Measurements from ENCODE around the gene RUNX2. TPM values are rescaled to one million over a fixed set of nuclear protein-coding genes. Genes with fewer than 3 reads are reported as not detected.

The RUNX2 gene
- total and polyA plus RNA-seq, 2 donors (not counting 1 experiment from before 2014, with no cell fraction given), result 1.3 to 2.4 TPM

DNA sequence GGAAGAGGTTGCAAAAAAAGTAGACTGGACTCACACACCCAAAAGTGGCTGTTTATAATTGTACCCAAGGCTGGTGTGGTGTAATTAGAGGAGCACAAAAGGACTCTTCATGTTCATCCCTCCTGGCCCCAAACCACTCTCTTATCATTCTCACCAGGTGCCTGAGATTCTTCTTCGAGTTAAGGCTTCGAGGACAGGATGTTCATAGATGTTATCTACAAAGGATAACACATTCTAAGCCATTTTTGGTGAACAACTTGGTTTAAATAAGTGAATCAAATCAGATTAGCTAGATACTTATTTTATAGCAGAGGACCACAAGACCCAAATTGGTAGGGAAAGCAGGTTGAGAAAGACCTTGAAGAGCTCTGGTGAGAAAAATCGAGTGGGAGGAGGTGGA, 122.7 kb downstream of the RUNX2 start:
- Mint-ChIP-seq H3K4me3 (no peak overlapping the region), H3K27me3 (peaks cover 3% of the 10 kb centered on the region), H3K27ac (no peak overlapping the region), H3K4me1 (no peaks in the 10 kb centered on the region), H3K9me3 (ENCODE audit: insufficient read depth) (no peaks in the 10 kb centered on the region)
- ATAC-seq (ENCODE audit: low read depth) (no peak), DNase-seq (no peak)
- 60% methylated on average over 1 of the region's 3 CpGs for WGBS (ENCODE audit: insufficient coverage)
- TF ChIP-seq, protein P1, sequence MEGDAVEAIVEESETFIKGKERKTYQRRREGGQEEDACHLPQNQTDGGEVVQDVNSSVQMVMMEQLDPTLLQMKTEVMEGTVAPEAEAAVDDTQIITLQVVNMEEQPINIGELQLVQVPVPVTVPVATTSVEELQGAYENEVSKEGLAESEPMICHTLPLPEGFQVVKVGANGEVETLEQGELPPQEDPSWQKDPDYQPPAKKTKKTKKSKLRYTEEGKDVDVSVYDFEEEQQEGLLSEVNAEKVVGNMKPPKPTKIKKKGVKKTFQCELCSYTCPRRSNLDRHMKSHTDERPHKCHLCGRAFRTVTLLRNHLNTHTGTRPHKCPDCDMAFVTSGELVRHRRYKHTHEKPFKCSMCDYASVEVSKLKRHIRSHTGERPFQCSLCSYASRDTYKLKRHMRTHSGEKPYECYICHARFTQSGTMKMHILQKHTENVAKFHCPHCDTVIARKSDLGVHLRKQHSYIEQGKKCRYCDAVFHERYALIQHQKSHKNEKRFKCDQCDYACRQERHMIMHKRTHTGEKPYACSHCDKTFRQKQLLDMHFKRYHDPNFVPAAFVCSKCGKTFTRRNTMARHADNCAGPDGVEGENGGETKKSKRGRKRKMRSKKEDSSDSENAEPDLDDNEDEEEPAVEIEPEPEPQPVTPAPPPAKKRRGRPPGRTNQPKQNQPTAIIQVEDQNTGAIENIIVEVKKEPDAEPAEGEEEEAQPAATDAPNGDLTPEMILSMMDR (IDR thresholded peaks at IDR 0.05), result no peak
- TF ChIP-seq EZH2 (IDR thresholded peaks at IDR 0.05; ENCODE audit: borderline replicate concordance, insufficient read depth, low read depth, low read length, poor library complexity, severe bottlenecking), result no peak
- Histone ChIP-seq H3K9ac (ENCODE audit: low read length) (no peak overlapping the region), H4K20me1 (ENCODE audit: control insufficient read depth, insufficient read depth, low read length, poor library complexity, severe bottlenecking) (no peaks in the 10 kb centered on the region), H3K27ac (ENCODE audit: low read length in 2 of 2) (no peak overlapping the region), H3K79me2 (ENCODE audit: control insufficient read depth, insufficient read depth, low read length) (no peaks in the 10 kb centered on the region), H3K27me3 (replicated peaks in 1 of 4; ENCODE audit: control extremely low read depth in 1 of 4, control insufficient read depth in 3 of 4, insufficient read depth in 4 of 4, low read length in 3 of 4) (no peaks in the 10 kb centered on the region), H3K36me3 (replicated peaks in 1 of 2; ENCODE audit: control extremely low read depth in 1 of 2, control insufficient read depth in 1 of 2, extremely low read depth in 1 of 2, insufficient read depth in 2 of 2, low read length in 1 of 2) (no peaks in the 10 kb centered on the region), H3K9me3 (ENCODE audit: control extremely low read depth in 1 of 3, control insufficient read depth in 2 of 3, insufficient read depth in 1 of 3, low read length in 2 of 3) (no peaks in the 10 kb centered on the region), H3K4me2 (replicated peaks; ENCODE audit: low read depth, low read length, poor library complexity, severe bottlenecking) (no peak overlapping the region), H3K4me3 (ENCODE audit: control extremely low read depth in 1 of 5, extremely low read depth in 1 of 5, insufficient read depth in 1 of 5, low read depth in 2 of 5, low read length in 4 of 5) (no peak overlapping the region), H2AFZ (ENCODE audit: insufficient read depth, low read depth, low read length, poor library complexity, severe bottlenecking) (no peak overlapping the region), H3K4me1 (ENCODE audit: control insufficient read depth in 2 of 2, insufficient read depth in 2 of 2, low read length in 2 of 2) (no peaks in the 10 kb centered on the region)
- intact Hi-C loops (cut with micrococcal nuclease), result no loop called here
- ChIA-PET CTCF (no interaction called here), POLR2A (no interaction called here)

GRCh38 chr6:45454008-45454911, 126.1 kb downstream of the RUNX2 start:
- Histone ChIP-seq H3K27ac (ENCODE audit: low read length in 2 of 2) (no peak overlapping the region), H2AFZ (ENCODE audit: insufficient read depth, low read depth, low read length, poor library complexity, severe bottlenecking) (no peak overlapping the region), H3K9ac (ENCODE audit: low read length) (no peak overlapping the region), H3K4me1 (ENCODE audit: control insufficient read depth in 2 of 2, insufficient read depth in 2 of 2, low read length in 2 of 2) (no peaks in the 10 kb centered on the region), H3K79me2 (ENCODE audit: control insufficient read depth, insufficient read depth, low read length) (no peaks in the 10 kb centered on the region), H3K36me3 (replicated peaks in 1 of 2; ENCODE audit: control extremely low read depth in 1 of 2, control insufficient read depth in 1 of 2, extremely low read depth in 1 of 2, insufficient read depth in 2 of 2, low read length in 1 of 2) (no peaks in the 10 kb centered on the region), H4K20me1 (ENCODE audit: control insufficient read depth, insufficient read depth, low read length, poor library complexity, severe bottlenecking) (no peaks in the 10 kb centered on the region), H3K9me3 (ENCODE audit: control extremely low read depth in 1 of 3, control insufficient read depth in 2 of 3, insufficient read depth in 1 of 3, low read length in 2 of 3) (no peaks in the 10 kb centered on the region), H3K27me3 (replicated peaks in 1 of 4; ENCODE audit: control extremely low read depth in 1 of 4, control insufficient read depth in 3 of 4, insufficient read depth in 4 of 4, low read length in 3 of 4) (no peaks in the 10 kb centered on the region), H3K4me3 (ENCODE audit: control extremely low read depth in 1 of 5, extremely low read depth in 1 of 5, insufficient read depth in 1 of 5, low read depth in 2 of 5, low read length in 4 of 5) (no peak overlapping the region), H3K4me2 (replicated peaks; ENCODE audit: low read depth, low read length, poor library complexity, severe bottlenecking) (no peak overlapping the region)
- Mint-ChIP-seq H3K27ac (no peak overlapping the region), H3K4me1 (no peaks in the 10 kb centered on the region), H3K9me3 (ENCODE audit: insufficient read depth) (no peaks in the 10 kb centered on the region), H3K4me3 (no peak overlapping the region), H3K27me3 (no peaks in the 10 kb centered on the region)
- intact Hi-C loops (cut with micrococcal nuclease), result no loop called here
- ChIA-PET POLR2A (no interaction called here), CTCF (no interaction called here)
- no peak for DNase-seq
- TF ChIP-seq, protein P1 (IDR thresholded peaks at IDR 0.05), result no peak
- TF ChIP-seq EZH2 (IDR thresholded peaks at IDR 0.05; ENCODE audit: borderline replicate concordance, insufficient read depth, low read depth, low read length, poor library complexity, severe bottlenecking), result no peak
- no peak for ATAC-seq (ENCODE audit: low read depth)
- 69% methylated on average over 2 of the region's 4 CpGs for WGBS (ENCODE audit: insufficient coverage)
